Stimulated activated CD4-positive, alpha-beta T cell treated with anti-CD3 and anti-CD28 coated beads, Interleukin-12 subunit alpha, Interleukin-12 subunit beta, amount 100 ng/mL, for 24 hours (primary cell): ENCODE data around the gene REEP5.

Experiments
- DNase-seq, 2 experiments: peaks; one replicate each; pipeline ENCODE4 v3.0.0-alpha.2; 2020; ENCODE audit warnings: low read depth in 2 of 2

Gene REEP5

GRCh38 chr5:112844489-112844888, 77.5 kb downstream of the REEP5 start:
- DNase-seq = no peak

DNA sequence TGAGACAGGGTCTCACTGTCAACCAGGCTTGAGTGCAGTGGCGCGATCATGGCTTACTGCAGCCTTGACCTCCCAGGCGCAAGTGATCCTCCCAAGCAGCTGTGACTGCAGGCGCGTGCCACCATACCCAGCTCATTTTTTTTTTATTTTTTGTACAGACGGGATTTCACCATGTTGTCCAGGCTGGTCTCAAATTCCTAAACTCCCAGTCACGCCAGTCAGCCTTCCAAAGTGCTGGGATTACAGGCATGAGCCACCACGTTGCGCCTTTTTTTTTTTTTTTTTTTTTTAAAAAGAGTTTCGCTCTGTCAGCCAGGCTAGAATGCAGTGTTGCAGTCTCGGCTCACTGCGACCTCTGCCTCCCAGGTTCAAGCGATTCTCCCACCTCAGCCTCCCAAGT, 88.1 kb downstream of the REEP5 start:
- no peak for DNase-seq

DNA sequence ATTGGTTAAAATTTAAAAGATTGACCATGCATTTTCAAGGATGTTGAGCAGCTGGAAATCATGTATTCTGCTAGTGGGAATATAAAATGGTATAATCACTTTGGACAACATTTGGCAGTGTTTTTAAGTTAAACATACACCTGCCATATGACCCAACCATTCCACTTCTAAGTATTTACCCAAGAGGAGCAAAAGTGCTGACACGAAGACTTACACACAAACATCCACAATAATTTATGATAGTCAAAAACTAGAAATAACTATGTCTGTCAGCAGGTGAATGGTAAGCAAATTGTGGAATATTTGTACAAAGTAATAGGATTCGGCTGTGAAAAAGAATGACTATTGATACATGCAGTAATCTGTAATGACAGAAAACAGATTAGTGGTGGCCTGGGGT, 91.6 kb downstream of the REEP5 start:
- no peak for DNase-seq
